ENCODE data around the gene OBI1. TPM values are rescaled to one million over a fixed set of nuclear protein-coding genes. Genes with fewer than 3 reads are reported as not detected.

The OBI1 gene
- total RNA-seq (10 to 100 TPM; 15.9 to 16.6 TPM), polyA plus RNA-seq (10 to 100 TPM in 1 of 3 donors, 1 to 10 TPM in 2; 8.3 to 12.1 (median 9.6) TPM), total RNA-seq (13.3 to 53.2 (median 51.1) reads per million in 6 experiments)

- Mint-ChIP-seq H3K4me1 (peaks cover 26 to 43% (median 40%) of the 10 kb centered on the region in 4 donors), H3K27me3 (peaks cover 0 to 3% (median 0%) of the 10 kb centered on the region in 5 donors), H3K4me3 (peak within 1 kb of the TSS; percentile 95 to 100 (median 99)), H3K36me3 (peaks cover 0 to 11% (median 4%) of the 10 kb centered on the region in 3 donors), H3K27ac (peak within 1 kb of the TSS; percentile 96 to 99 (median 97)), H3K9me3 (no peaks in the 10 kb centered on the region)
- peak; percentile 93 to 94 for ATAC-seq
- POLR2A ChIA-PET = interaction anchor here (0.6 to 0.9 kb wide), 3 partner anchors 39 to 747 kb away, joined by 3 to 7 read pairs (median 3); partner anchors contain the start of gene RBM26
- DNase-seq = peak; percentile 82 to 94 (median 90)
These were observed at the start of gene OBI1 for GRCh38 chr13:78658630-78659449. Gene OBI1, minus strand, starts transcription at chr13:78659155. Its CDS starts 35 bp downstream, at chr13:78659120.

- no peak overlapping the region for H3K4me3 Mint-ChIP-seq
- H3K27me3 Mint-ChIP-seq = peaks cover 11 to 35% (median 20%) of the 10 kb centered on the region in 5 donors
- no peak overlapping the region for H3K27ac Mint-ChIP-seq
- H3K4me1 Mint-ChIP-seq = no peaks in the 10 kb centered on the region
- POLR2A ChIA-PET = interaction anchor here (0.6 kb wide), 1 partner anchor 968 kb away, joined by 3 read pairs; no protein-coding TSS in a partner anchor
- H3K9me3 Mint-ChIP-seq = peaks cover 0 to 14% (median 10%) of the 10 kb centered on the region in 9 donors
- ATAC-seq = no peak
- H3K36me3 Mint-ChIP-seq = peaks cover 0 to 12% (median 4%) of the 10 kb centered on the region in 3 donors
- DNase-seq = no peak
These were observed 42.4 kb upstream of the OBI1 start for GRCh38 chr13:78701383-78701782.

DNA sequence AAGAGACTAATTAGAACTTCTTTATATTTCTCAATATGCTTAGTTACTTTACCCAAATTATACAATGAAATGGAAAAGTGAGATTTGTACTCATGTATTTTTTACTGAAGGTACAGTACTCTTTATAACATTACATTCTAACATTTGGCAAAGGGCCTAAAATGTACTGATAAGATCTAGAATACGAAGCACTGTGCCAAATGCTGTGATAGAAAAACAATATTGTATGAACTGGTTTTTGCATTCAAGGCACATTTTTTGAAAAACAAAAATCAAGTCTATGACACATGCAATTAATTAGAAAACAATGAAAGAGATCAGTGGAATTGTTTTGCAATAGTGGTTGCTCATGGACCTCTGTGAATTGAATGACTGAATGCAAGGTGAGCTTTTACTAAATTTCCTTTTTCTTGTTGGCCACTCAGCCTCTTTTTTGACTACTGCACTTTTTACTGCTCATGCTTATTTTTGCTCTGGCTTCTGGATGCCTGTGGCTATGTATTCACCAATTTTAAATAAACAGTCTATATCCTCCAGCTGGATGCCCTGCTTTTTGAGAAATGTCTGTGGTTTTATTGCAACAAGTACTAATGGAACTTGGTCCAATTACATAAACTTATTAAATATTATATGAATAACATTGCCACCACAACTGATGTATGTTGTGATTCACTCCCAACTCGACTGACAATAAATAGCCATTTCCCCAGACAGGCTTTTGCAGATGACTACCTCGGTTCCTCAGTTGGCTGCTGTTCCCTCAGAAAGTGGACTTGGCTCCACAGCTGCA is 41.4 kb upstream of the OBI1 start:
- Mint-ChIP-seq H3K4me1 (no peaks in the 10 kb centered on the region), H3K9me3 (peaks cover 0 to 14% (median 10%) of the 10 kb centered on the region in 9 donors), H3K27me3 (peaks cover 9 to 43% (median 21%) of the 10 kb centered on the region in 5 donors), H3K36me3 (peaks cover 0 to 12% (median 4%) of the 10 kb centered on the region in 3 donors), H3K27ac (no peak overlapping the region), H3K4me3 (no peak overlapping the region)
- no peak for ATAC-seq
- DNase-seq = no peak
- POLR2A ChIA-PET = no interaction called here

- no peak for ATAC-seq
These were observed 30.1 kb upstream of the OBI1 start for GRCh38 chr13:78689011-78689410.

GRCh38 chr13:78686461-78686860 is 27.5 kb upstream of the OBI1 start:
- no peak overlapping the region for H3K4me3 Mint-ChIP-seq
- H3K9me3 Mint-ChIP-seq = peaks cover 0 to 9% (median 2%) of the 10 kb centered on the region in 9 donors
- ATAC-seq (no peak), DNase-seq (no peak)
- POLR2A ChIA-PET = no interaction called here
- H3K4me1 Mint-ChIP-seq = no peaks in the 10 kb centered on the region
- H3K36me3 Mint-ChIP-seq = peaks cover 0 to 4% (median 0%) of the 10 kb centered on the region in 3 donors
- peaks cover 16 to 40% (median 25%) of the 10 kb centered on the region in 5 donors for H3K27me3 Mint-ChIP-seq
- H3K27ac Mint-ChIP-seq = no peak overlapping the region

More at GRCh38 chr13:78689011-78689410, 30.1 kb upstream of the OBI1 start:
- Mint-ChIP-seq H3K9me3 (peaks cover 0 to 4% (median 0%) of the 10 kb centered on the region in 9 donors), H3K27me3 (peaks cover 9 to 19% (median 11%) of the 10 kb centered on the region in 5 donors), H3K27ac (no peak overlapping the region), H3K4me3 (no peak overlapping the region), H3K4me1 (no peaks in the 10 kb centered on the region), H3K36me3 (peaks cover 0 to 4% (median 0%) of the 10 kb centered on the region in 3 donors)
- DNase-seq = no peak
- POLR2A ChIA-PET = no interaction called here

DNA sequence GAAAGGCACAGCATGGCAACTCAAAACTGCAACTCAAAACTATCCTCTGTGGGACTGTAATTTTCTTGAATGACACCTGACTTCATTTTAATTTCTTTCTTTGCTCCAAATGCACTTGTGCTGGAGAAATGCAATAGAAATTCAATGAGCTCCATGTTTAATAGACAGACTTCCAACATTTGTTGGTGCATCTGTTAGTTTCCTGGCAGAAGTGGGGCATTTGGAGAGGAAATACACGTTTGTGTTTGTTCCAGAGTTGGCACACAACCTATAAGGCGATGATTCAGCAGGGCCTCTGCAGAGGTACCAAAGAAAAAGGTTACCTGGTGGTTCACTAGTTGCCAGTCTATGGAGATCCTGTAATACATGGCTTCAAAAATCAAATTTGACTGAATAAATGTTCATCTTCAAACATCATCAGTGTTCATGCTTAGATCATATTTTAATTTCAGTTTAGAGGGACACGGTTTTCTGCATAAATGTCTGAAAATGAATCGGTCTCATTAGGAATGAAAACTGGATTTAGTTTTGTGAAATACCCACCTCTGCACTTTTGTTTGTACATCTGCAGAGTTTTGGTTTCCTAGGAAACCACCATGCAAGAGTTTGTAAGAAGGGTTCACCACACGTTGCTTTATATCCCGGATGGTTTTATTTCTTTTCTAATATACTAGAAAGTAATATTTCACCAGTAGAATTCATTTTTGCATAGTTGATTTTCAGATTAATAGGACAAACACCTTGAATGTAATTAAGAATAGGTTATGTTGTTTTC is 21.8 kb upstream of the OBI1 start:
- Mint-ChIP-seq H3K4me3 (no peak overlapping the region), H3K27me3 (peaks cover 8 to 25% (median 18%) of the 10 kb centered on the region in 5 donors), H3K4me1 (no peaks in the 10 kb centered on the region), H3K9me3 (peaks cover 0 to 9% (median 2%) of the 10 kb centered on the region in 9 donors), H3K36me3 (peaks cover 0 to 4% (median 0%) of the 10 kb centered on the region in 3 donors), H3K27ac (no peak overlapping the region)
- DNase-seq = no peak
- no peak for ATAC-seq
- POLR2A ChIA-PET = no interaction called here

- peaks cover 0 to 1% (median 0%) of the 10 kb centered on the region in 3 donors for H3K36me3 Mint-ChIP-seq
- ATAC-seq (no peak), DNase-seq (no peak)
- peaks cover 0 to 9% (median under 1%) of the 10 kb centered on the region in 9 donors for H3K9me3 Mint-ChIP-seq
- POLR2A ChIA-PET = no interaction called here
- peaks cover 7 to 25% (median 18%) of the 10 kb centered on the region in 5 donors for H3K27me3 Mint-ChIP-seq
- no peak overlapping the region for H3K27ac Mint-ChIP-seq
- no peak overlapping the region for H3K4me3 Mint-ChIP-seq
- no peaks in the 10 kb centered on the region for H3K4me1 Mint-ChIP-seq
These were observed 21.2 kb upstream of the OBI1 start for GRCh38 chr13:78680115-78680561.

DNA sequence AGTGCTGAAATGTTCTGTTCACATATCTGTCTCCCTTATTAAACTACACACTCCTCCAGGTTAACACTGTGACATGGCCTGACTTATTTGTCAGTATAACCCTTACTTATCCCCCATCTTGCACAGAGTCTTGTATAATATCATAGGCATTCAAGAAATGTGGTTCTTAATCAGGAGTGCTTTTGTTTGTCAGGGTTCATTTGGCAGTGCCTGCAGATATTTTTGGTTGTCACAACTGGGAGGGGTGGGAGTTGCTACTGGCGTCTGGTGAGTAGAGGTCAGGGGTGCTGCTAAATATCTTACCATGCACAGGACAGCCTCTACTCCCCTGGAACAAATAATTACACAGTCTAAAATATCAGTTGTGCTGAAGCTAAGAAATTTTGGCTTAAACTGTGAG is 20.4 kb upstream of the OBI1 start:
- DNase-seq = no peak
- H3K4me1 Mint-ChIP-seq = no peaks in the 10 kb centered on the region

GRCh38 chr13:78675112-78675511 is 16.2 kb upstream of the OBI1 start:
- DNase-seq (no peak), ATAC-seq (no peak)
- Mint-ChIP-seq H3K27ac (no peak overlapping the region), H3K36me3 (no peaks in the 10 kb centered on the region), H3K4me1 (no peaks in the 10 kb centered on the region), H3K27me3 (peaks cover 5 to 19% (median 9%) of the 10 kb centered on the region in 5 donors), H3K4me3 (no peak overlapping the region), H3K9me3 (no peaks in the 10 kb centered on the region)
- POLR2A ChIA-PET = no interaction called here

More for the DNA sequence above, 20.4 kb upstream of the OBI1 start:
- Mint-ChIP-seq H3K27me3 (peaks cover 6 to 25% (median 20%) of the 10 kb centered on the region in 5 donors), H3K9me3 (peaks cover 0 to 9% (median 0%) of the 10 kb centered on the region in 9 donors), H3K4me3 (no peak overlapping the region), H3K36me3 (no peaks in the 10 kb centered on the region), H3K27ac (no peak overlapping the region)
- POLR2A ChIA-PET = no interaction called here
- ATAC-seq = no peak

- no peak overlapping the region for H3K4me3 Mint-ChIP-seq
- POLR2A ChIA-PET = no interaction called here
- DNase-seq (no peak), ATAC-seq (no peak)
- no peaks in the 10 kb centered on the region for H3K9me3 Mint-ChIP-seq
- H3K4me1 Mint-ChIP-seq = no peaks in the 10 kb centered on the region
- no peak overlapping the region for H3K27ac Mint-ChIP-seq
- H3K36me3 Mint-ChIP-seq = no peaks in the 10 kb centered on the region
- peaks cover 5 to 19% (median 9%) of the 10 kb centered on the region in 5 donors for H3K27me3 Mint-ChIP-seq
These were observed 15.7 kb upstream of the OBI1 start for GRCh38 chr13:78674638-78675037.

DNA sequence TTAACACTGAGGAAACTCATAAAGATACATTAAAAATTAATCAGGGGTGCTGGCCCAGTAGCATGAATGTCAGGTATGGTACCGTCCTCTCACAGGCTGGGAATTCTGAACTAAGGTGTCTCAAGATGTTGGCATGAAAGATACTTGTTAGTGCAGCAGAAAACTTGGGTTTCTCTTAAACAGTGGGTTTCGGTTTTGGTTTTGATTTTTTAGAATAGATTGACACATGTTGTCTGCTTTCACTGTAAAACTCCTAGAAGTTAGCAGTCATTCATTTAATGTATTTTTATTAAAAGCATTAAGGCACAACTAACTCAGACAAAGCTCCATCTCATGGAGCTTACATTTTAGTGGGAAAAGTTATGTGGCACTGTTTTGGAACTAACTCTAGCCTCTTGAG is 3.5 kb upstream of the OBI1 start:
- Mint-ChIP-seq H3K27me3 (peaks cover 0 to 3% (median 0%) of the 10 kb centered on the region in 5 donors), H3K27ac (peak overlapping the region in 2 of 10 donors; percentile 24 to 56), H3K4me1 (peaks cover 18 to 24% (median 23%) of the 10 kb centered on the region in 4 donors), H3K9me3 (no peaks in the 10 kb centered on the region), H3K4me3 (no peak overlapping the region), H3K36me3 (peaks cover 0 to 2% (median 0%) of the 10 kb centered on the region in 3 donors)
- ATAC-seq (no peak), DNase-seq (no peak)
- POLR2A ChIA-PET = no interaction called here

DNA sequence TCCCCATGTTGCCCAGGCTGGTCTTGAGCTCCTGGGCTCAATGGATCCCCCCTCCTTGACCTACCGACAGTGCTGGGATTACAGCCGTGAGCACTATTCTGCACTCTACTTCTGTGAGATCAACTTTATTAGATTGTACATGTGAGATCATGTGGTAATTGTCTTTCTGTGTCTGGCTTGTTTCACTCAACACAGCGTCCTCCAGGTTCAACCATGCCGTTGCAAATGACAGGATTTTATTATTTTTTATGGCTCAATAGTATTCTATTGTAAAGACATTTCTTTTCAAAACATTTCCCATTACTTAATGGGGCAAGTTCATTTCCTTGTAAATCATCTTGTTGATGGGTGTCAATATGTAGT is 1.5 kb upstream of the OBI1 start:
- no peak for DNase-seq
- Mint-ChIP-seq H3K27me3 (peaks cover 0 to 3% (median 0%) of the 10 kb centered on the region in 5 donors), H3K9me3 (no peaks in the 10 kb centered on the region), H3K4me3 (peak overlapping the region; percentile 29 to 100 (median 99)), H3K27ac (peak overlapping the region in 9 of 10 donors; percentile 15 to 99 (median 97)), H3K36me3 (peaks cover 0 to 6% (median 2%) of the 10 kb centered on the region in 3 donors), H3K4me1 (peaks cover 24 to 37% (median 31%) of the 10 kb centered on the region in 4 donors)
- POLR2A ChIA-PET = no interaction called here
- ATAC-seq = no peak

All from naive thymus-derived CD8-positive, alpha-beta T cell (primary cell).